MM.1S (cell line): ENCODE results near the gene NOD1.

Experiments used
- CTCF ChIP-seq: fragments of 300-600 bp; sonication (generic); IDR thresholded peaks from 2 replicates; pipeline ENCODE4 v1.5.1; 2016; ENCODE audit warnings: antibody characterized with exemption, low read length, mixed read lengths
- EZH2 ChIP-seq: fragments of 300-600 bp; sonication (generic); optimal IDR thresholded peaks from 2 replicates; pipeline ENCODE3; 2017; ENCODE audit warnings: low read depth, mild to moderate bottlenecking, antibody characterized with exemption, low read length, mixed read lengths
- EZH2phosphoT487 ChIP-seq: fragments of 300-600 bp; sonication (generic); IDR thresholded peaks from 2 replicates; pipeline ENCODE4 v1.6.1; 2018; ENCODE audit warnings: antibody characterized with exemption, low read length

GRCh38 chr7:30382607-30383006 lies 96.0 kb downstream of the NOD1 start:
- TF ChIP-seq CTCF (no peak), EZH2 (no peak), EZH2phosphoT487 (no peak)
